GM21737 (cell line): ENCODE results near the gene PITX3.
"Not testable (repeated sequence)": the region's sequence is repeated elsewhere in the genome, so short reads cannot be mapped to it uniquely, and the experiment has no call there.

ENCODE experiments used
- ATAC-seq: cut with Tn5 transposase; IDR thresholded peaks from one replicate; pipeline ENCODE4 v1.9.1; 2021; ENCODE audit warnings: mild to moderate bottlenecking, moderate library complexity; ENCODE audit not compliant: unreplicated experiment

The PITX3 gene

DNA sequence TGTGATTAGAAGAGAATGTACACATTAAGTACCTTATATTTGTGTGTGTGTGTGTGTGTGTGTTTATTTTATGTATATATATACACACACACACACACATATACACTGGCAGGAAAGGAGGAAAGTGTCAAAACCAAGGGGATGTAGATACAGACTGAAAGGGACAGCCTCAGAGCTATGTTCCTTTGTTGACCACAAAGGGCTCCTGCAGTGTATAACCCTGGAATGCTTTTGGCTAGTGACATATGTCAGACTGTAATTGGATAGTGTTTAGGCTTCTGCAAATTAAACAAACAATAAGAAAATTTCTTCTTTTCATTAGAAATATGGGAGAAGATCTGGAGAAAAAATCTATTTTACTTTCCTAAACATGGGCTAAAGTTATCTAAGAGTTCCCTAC, 19.9 kb upstream of the PITX3 start:
- ATAC-seq, result no peak

DNA sequence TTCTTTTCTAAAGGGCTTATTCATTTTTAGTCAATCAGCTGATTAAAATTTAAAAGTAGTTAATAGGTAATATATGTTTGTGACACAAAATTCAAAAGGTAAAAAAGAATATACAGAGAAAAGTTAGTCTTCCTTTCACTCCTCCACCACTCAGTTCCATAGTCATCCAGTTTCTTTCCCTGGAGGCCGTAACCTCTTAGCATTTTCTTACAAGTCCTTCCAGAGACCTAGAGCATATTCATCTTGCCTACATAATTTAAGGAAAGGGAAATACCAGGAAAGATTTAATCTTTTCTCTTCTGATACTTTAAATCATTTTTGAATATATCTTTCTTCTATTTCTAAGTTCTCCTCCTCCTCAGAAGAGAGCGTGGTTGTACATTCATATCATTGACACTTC, 14.1 kb upstream of the PITX3 start:
- ATAC-seq, result no peak

DNA sequence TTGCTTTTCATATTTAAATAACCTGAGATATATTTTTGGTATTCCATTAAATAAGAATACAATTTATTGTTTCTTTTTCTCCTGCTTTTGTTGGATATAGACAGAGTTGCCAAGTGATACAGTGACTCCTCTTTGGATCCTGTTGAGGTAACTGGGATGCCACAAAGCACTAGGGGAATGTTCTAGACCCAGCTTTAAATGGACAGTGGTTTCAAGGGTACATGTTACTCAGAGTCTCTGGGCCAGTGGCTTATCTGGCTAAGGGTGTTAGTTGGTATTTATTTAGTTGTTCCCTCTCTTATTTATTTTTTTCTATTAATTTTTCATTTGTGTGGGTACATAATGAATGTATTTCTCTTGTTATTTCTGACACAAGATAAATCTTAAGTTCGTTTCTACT, 13.1 kb upstream of the PITX3 start:
- ATAC-seq, result no peak

DNA sequence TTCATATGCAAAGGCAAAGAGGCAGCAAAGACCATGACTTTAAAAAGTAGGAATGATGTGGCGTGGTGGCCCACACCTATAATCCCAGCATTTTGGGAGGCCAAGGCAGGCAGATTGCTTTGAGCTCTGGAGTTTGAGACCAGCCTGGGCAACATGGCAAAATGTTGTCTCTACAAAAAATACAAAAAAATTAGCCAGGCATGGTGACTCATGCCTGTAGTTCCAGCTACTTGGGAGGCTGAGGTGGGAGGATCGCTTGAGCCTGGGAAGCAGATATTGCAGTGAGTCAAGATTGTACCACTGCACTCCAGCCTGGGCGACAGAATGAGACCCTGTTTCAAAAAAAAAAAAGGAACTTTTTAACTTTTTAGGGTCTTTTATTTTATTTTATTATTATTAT, 11.2 kb upstream of the PITX3 start:
- not testable (repeated sequence) for ATAC-seq

DNA sequence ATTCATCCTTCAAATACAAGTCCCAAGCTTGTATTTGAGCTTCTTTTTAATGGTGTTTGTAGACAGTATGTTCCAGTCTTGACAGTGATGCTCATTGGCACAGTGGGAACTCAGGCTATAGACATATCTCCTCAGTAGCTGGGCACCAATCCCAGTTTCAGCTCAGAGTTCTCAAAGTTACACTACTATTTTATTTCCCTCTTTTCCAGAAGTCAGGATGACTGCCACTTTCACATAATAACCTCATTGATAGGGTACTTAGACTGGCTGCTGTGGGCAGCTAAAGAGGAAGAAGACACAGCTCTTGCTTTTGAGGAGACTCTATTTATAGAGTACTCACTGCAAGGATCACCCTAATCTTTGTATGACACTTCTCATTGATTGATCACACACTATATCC, 6.4 kb upstream of the PITX3 start:
- ATAC-seq, result no peak

DNA sequence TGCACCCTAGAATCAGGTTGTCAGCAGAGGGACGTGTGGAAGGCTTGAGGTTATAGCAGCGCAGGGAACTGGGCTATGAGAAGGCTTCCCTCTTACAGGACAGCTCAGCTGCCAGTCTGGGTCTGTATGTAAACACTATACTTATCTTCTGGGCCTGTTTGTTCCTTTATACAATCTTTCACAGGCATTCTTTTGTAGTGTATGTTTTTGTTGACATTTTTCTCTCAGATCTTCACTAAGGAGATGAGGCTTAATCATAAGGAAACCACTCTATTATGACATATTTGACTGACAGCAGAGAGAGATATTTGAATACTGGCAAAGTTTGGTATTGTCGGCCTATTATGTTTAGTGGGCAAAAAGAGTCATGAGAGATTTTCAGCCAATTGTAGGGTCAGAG, 4.9 kb upstream of the PITX3 start:
- ATAC-seq, result no peak

DNA sequence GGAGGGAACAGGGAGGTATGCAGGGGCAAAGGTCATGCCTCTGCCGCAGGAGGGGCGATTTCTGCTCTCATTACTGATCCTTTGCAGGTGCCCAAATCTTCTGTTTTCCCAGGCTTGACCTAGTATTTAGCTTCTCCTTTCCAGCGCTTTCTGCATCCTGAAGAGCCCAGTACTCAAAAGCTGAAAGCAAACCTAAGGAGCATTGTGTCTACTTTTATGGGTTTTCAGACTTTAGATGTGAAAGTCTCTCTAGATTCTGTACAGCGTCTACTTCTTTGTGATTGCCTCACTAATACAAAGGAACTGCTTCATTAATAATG, 4.6 kb upstream of the PITX3 start:
- peak; percentile 0 for ATAC-seq

DNA sequence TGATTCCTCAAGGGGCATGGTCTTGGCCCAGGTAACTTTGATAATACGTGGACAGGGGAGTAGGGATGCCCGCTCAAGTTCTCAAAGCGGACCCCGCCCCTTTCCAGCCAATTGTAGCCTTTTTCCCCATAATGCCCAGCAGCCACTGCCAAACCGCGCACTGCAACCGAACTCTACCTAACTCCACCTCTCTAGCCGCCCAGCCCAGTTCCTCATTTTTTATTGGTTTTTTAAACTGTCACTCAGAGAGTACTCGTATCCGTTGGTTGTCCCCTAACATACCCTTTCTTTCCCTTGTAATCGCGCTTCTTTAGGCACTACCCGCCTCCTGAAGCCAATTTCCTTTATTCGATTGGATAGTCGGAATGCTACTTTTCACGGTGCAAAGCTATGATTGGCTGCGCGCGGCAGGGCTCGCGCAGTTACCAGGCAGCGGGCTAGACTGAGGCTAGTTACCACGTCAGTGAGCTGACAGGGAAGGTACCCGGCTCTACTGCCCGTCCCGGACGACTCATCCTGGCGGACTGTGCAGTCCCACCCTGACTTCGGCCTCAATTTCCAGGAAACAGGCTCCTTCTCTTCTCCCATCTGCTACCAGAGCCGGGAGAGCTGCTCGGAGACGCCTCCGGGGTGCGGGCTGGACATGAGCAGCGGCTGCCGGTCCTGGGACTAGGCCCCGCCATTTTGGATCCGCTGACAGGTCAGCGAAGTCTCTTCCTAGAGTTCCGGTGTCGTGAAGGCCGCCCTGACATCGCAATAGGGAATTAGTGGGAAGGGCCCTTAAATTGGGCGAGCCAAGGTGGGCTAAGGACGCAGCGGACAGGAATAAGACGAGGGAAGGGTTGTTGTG, 4.0 kb upstream of the PITX3 start, which contains the start of gene GBF1:
GBF1 (plus strand) TSS at position 451 of the 850 bp plus-strand sequence. CDS start 13,407 bp downstream, outside the sequence.
- ATAC-seq, result peak; percentile 88

DNA sequence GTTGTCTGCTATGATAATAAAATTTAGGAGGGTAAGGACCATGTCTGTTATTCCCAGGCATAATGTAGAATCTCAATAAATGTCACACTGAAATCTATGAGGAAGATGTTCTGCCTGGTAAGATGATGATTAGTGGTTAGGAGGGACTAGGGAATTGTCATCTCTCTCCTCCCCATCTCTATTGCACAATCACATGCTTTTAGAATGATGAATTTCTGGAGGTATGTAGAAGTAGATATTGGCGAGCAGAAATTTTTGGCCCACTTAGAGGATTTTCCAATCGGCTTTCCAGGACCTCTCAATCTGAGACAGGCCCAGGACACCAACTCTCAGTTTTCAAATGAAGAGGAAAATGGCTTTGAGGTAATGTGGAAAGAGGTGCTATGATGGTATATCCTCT, 2.0 kb upstream of the PITX3 start:
- no peak for ATAC-seq

DNA sequence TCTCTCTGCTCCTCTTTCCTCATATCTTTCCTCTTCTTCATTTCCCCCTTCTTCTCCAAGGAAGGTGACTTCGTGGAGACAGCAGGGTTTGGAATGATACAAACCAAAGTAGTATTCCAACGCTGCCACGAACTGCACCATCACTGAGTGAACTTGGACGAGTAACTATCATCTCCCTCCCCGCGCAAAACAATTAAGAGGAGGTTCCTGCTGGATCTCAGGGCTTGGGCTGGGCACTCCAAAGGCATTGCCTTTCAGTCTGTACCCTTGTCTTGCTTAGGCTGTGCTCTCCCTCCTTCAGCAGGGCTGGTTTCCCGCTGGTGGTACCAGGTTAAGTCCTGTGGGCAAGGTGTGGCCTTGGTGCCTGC, 790 bp upstream of the PITX3 start:
- no peak for ATAC-seq

DNA sequence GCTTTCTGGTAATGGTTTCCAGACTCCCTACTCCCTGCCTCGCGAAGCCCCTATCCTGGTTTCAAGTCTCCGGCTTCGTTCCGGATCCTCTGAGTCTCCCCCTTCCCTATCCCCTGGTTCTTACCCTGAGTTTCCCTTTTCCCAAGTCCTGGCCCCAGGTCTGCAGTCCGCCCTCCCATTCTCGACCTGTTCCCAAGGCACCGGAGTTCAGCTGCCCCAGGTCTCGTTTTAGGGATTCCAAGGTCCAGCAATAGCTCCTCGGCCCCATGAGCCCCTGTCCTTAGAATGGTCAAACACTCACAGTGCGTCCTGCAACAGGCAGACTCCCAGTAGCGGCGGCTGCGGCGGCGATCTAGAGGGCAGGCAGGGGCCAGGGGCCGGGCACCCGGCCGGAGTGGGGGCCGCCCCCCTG, 274 bp downstream of the PITX3 start:
- no peak for ATAC-seq

DNA sequence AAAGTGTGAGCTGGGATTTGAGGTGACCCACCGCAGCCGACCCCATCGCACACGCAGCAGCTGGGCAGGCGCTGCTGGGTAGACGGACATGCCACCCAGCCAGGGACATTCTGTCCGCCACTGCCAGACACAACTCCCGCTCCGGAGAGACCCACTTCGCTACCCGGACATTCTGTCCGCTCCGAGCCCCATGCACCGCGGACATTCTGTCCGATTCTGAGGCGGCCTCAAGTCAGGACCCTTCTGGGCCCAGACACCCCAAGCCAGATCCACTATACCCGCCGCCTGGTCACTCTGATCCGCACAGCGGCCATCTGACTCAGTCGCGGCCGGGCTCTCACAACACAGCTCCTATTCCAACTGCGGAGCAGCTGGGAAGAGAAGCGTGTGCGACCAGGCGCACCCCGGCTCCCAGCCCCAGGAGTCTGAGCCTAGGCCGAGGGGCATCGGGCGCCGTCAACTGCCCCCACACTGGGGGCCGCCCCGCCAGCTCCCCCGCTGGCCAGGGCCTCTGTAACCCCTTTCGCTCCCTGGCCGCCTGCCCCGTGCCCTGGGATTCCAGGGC, 763 bp downstream of the PITX3 start:
- no peak for ATAC-seq

DNA sequence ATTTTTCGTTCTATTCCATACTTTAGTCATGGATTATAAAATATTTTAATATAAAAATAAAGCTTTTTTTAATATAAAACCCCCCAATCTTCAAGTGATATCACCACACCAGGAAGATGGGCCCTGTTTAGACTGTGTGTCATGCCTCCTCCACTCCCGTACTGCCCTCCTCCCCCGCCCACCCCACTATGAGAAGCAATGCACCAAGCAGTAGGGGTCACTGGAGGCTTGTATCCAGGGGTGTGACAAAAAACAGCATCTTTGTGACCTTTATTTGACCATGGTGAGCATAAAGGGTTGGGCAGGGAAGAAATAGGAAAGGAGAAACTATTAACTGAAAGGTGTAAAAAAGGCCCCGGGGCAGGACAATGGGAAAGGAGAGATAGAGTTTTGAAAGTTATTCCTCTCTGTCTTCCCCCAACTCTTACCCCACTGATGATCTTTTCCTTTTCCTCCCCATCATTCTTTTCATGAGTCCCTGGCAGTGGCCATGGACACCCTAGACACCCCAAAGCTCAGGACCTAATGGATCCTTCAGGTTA, 3.5 kb downstream of the PITX3 start:
- ATAC-seq, result no peak

DNA sequence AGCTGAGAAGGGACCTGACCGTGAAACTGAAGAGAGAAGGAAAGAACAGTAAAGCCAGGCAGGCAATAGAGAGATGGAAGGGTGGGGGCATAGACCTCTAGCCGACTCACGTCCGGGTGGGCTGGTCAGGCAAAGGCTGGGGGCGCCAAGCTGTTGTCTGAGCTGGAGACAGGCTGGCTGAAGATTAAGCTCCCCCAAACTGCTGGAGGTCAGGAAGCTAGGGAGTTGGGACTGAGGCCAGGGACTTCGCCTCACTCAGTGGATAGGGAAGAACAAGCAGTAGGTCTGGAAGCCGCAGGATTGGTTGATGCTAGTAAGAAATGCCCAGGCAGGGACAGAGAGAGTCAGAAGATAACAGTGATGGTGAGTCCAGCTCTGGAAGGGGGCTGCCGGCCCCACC, 5.3 kb downstream of the PITX3 start:
- ATAC-seq, result no peak

DNA sequence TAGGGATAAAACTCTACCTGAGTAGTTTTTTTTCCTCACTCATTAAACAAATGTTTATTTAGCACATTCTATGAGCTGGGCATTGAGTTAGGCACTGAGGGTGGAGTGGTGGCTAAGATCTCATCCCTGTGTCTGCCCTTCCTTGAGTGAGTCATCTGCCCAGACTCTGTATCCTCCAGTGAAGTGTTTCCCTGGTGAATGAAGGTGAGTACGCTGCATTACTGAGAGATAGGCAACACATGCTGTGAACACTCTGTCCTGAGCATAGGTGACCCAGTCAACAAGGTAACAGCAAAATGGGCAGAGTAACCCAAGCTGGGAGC, 5.8 kb downstream of the PITX3 start:
- no peak for ATAC-seq

DNA sequence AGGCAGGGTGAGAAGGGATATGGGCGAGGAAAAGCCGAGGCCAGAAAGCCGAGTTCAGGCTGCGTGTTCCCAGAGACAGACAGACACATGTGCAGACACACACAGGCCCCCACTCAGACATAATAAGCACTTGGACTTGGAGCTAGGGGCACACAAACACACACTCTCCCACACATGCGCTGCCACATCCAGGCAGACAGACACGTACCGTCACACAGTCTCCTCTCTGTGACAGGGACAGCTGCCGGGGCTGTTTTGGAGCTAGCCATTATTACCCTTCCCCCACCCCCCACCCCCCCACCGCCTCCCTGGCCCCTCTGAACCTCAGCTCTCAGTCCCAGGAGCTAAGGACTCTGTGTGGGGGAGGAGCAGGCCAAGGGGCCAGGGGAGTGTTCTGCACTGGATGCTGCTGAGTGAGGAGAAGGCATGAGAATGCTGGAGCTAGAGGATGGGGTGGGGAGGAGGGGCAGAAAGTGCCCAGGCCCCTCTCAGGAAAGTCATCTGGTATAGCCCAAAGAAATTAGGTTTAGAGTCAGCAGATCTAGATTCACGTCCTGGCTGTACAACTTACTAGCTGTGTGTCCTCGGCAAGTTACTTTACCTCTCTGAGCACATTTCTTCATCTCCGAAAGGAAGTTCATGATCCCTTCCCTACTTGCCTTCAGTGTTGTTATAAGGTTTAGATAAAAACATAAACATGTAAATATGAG, 6.3 kb downstream of the PITX3 start:
- no peak for ATAC-seq

DNA sequence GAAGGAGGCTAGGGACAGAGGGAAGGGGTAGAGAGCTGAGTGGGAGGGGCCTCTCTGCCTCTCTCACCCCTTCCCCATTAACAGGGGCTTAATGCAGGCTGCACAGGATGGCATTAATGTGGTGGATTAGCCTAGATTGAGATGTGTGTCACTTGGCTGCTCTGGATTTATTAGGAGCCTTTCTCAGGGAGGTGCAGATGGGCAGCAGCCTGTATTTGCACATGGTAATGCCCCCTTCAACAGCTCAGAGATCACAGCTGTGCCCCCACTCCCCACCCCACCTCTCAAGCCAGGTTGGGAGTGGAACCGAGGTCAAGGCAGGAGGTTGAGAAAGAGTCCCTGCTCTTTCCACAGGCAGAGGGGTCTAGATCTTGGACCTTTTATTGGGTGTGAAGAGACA, 7.3 kb downstream of the PITX3 start:
- ATAC-seq, result no peak

DNA sequence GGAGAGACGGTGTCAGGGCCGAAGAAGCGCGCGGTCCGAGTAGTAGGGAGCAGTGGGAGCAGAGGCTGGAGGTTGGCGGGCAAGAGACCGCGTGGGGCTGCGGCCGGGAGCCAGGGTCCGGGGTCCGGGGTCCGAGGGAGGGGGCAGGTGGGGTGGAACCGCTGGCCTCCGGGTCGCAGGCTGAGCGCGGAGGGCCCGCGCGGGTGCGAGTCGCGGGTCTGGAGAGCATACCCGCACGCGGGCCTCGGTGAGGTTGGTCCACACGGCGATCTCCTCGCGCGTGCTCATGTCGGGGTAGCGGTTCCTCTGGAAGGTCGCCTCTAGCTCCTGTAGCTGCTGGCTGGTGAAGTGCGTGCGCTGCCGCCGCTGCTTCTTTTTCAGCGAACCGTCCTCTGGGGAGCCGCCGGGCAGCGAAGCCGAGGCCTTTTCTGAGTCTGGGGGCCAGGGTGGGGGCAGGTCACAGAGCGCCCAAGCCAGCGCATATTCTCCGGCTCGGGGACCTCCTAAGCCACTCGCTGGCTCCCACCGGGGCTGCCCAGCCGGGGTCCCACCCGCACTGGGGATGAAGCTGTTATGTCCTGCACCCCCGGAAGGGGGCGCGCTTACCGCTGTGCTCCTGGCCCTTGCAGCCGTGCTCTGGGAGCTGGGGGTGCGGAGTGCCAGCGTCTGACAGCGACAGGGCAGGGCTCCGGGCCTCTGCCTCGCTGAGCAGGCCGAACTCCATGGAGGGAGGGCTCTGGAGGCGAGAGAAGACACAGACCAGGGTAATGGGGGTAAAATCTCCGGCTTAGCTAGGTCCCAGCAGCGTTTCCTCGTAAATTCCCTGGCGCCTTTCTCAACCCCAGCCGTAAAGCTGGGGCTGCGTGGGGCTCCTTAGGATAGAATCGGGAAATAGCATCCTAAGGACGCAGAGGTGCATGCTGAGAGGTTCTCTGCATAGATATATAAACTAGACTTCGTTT, 9.7 kb downstream of the PITX3 start:
- no peak for ATAC-seq

DNA sequence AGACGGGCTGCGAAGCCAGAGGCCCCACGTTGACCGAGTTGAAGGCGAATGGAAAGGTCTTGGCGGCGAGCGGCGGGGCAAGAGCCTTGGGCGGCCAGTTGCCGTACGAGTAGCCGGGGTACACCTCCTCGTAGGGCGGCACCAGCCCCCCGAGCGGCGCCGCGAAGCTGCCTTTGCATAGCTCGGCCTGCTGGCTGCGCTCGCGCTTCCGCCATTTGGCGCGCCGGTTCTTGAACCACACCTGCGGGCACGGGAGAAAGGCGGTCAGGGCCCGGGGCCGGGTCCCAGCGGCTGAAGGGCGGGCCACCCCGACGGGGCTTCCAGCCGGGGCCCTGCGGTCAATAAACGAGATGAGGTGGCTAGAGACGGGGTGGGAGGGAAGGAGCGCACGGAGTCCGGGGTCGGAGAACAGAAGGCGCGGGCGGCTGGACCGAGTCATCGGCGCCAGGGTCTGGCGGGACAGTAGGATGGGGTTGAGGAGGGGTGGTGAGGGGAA, 10.4 kb downstream of the PITX3 start:
- ATAC-seq, result no peak

DNA sequence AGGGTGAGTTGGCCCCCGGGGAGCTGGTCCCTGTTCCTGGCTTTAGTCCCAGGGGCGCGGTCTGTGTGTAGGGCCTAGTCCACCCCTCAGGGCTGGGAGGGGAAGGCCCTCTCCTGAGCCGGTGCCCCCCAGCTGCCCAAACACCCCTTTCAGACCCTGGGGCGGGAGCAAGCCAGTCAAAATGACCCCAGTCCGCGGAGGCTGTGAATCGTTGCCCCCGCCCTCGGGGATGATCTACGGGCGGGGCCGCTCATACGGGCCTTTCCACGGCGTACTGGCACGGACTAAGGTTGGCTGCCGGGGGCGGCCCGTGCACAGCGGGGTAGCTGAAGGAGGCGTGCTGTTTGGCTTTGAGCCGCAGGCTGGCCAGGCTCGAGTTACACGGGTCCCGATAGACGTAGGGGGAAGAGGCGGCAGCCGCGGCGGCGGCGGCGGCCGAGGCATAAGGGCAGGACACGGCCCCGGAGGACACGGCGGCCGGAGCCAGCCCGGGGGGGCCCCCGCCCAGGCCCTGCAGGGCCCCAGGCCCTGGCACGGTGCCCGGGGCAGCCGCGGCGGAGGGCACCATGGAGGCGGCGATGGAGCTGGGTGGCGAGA, 10.9 kb downstream of the PITX3 start:
- ATAC-seq, result no peak
